Measurements from ENCODE around the gene HOATZ.

The HOATZ gene

GRCh38 chr11:111554532-111554931 lies 40.0 kb downstream of the HOATZ start:
- Histone ChIP-seq H3K4me3 (ENCODE audit: low read depth in 1 of 2, low read length in 2 of 2) (no peak overlapping the region), H3K36me3 (ENCODE audit: control insufficient read depth in 1 of 2, insufficient read depth in 2 of 2, low read length in 2 of 2) (peaks cover 0 to 13% of the 10 kb centered on the region in 2 donors), H3K4me1 (ENCODE audit: control insufficient read depth in 1 of 2, insufficient read depth in 2 of 2, low read length in 2 of 2) (no peaks in the 10 kb centered on the region), H3K27me3 (ENCODE audit: low read depth, low read length) (no peaks in the 10 kb centered on the region), H3K27ac (ENCODE audit: low read length) (no peak overlapping the region), H3K9me3 (ENCODE audit: control insufficient read depth in 1 of 2, low read length in 2 of 2) (peaks cover 0 to 5% of the 10 kb centered on the region in 2 donors)

GRCh38 chr11:111555255-111555654 lies 40.7 kb downstream of the HOATZ start:
- peaks cover 0 to 5% of the 10 kb centered on the region in 2 donors for H3K9me3 ChIP-seq (ENCODE audit: control insufficient read depth in 1 of 2, low read length in 2 of 2)
- no peak overlapping the region for H3K27ac ChIP-seq (ENCODE audit: low read length)
- no peaks in the 10 kb centered on the region for H3K27me3 ChIP-seq (ENCODE audit: low read depth, low read length)
- H3K4me1 ChIP-seq (ENCODE audit: control insufficient read depth in 1 of 2, insufficient read depth in 2 of 2, low read length in 2 of 2): no peaks in the 10 kb centered on the region
- H3K36me3 ChIP-seq (ENCODE audit: control insufficient read depth in 1 of 2, insufficient read depth in 2 of 2, low read length in 2 of 2): peaks cover 0 to 13% of the 10 kb centered on the region in 2 donors
- no peak overlapping the region for H3K4me3 ChIP-seq (ENCODE audit: low read depth in 1 of 2, low read length in 2 of 2)

GRCh38 chr11:111557425-111558111 lies 43.0 kb downstream of the HOATZ start:
- Histone ChIP-seq H3K27me3 (ENCODE audit: low read depth, low read length) (no peaks in the 10 kb centered on the region), H3K27ac (ENCODE audit: low read length) (peak overlapping the region; percentile 39), H3K4me1 (ENCODE audit: control insufficient read depth in 1 of 2, insufficient read depth in 2 of 2, low read length in 2 of 2) (peaks cover 0 to 5% of the 10 kb centered on the region in 2 donors), H3K36me3 (ENCODE audit: control insufficient read depth in 1 of 2, insufficient read depth in 2 of 2, low read length in 2 of 2) (peaks cover 0 to 20% of the 10 kb centered on the region in 2 donors), H3K4me3 (ENCODE audit: low read depth in 1 of 2, low read length in 2 of 2) (no peak overlapping the region), H3K9me3 (ENCODE audit: control insufficient read depth in 1 of 2, low read length in 2 of 2) (peaks cover 0 to 5% of the 10 kb centered on the region in 2 donors)

GRCh38 chr11:111559800-111560464 lies 45.4 kb downstream of the HOATZ start:
- peaks cover 0 to 24% of the 10 kb centered on the region in 2 donors for H3K36me3 ChIP-seq (ENCODE audit: control insufficient read depth in 1 of 2, insufficient read depth in 2 of 2, low read length in 2 of 2)
- no peak overlapping the region for H3K4me3 ChIP-seq (ENCODE audit: low read depth in 1 of 2, low read length in 2 of 2)
- no peak overlapping the region for H3K27ac ChIP-seq (ENCODE audit: low read length)
- peaks cover 0 to 5% of the 10 kb centered on the region in 2 donors for H3K9me3 ChIP-seq (ENCODE audit: control insufficient read depth in 1 of 2, low read length in 2 of 2)
- H3K27me3 ChIP-seq (ENCODE audit: low read depth, low read length): no peaks in the 10 kb centered on the region
- H3K4me1 ChIP-seq (ENCODE audit: control insufficient read depth in 1 of 2, insufficient read depth in 2 of 2, low read length in 2 of 2): peaks cover 0 to 5% of the 10 kb centered on the region in 2 donors

GRCh38 chr11:111560800-111561199 lies 46.2 kb downstream of the HOATZ start:
- Histone ChIP-seq H3K4me3 (ENCODE audit: low read depth in 1 of 2, low read length in 2 of 2) (no peak overlapping the region), H3K36me3 (ENCODE audit: control insufficient read depth in 1 of 2, insufficient read depth in 2 of 2, low read length in 2 of 2) (peaks cover 0 to 20% of the 10 kb centered on the region in 2 donors), H3K27me3 (ENCODE audit: low read depth, low read length) (no peaks in the 10 kb centered on the region), H3K27ac (ENCODE audit: low read length) (no peak overlapping the region), H3K9me3 (ENCODE audit: control insufficient read depth in 1 of 2, low read length in 2 of 2) (peaks cover 0 to 5% of the 10 kb centered on the region in 2 donors), H3K4me1 (ENCODE audit: control insufficient read depth in 1 of 2, insufficient read depth in 2 of 2, low read length in 2 of 2) (peaks cover 0 to 5% of the 10 kb centered on the region in 2 donors)

GRCh38 chr11:111561306-111561705 lies 46.7 kb downstream of the HOATZ start:
- peaks cover 0 to 17% of the 10 kb centered on the region in 2 donors for H3K36me3 ChIP-seq (ENCODE audit: control insufficient read depth in 1 of 2, insufficient read depth in 2 of 2, low read length in 2 of 2)
- no peak overlapping the region for H3K4me3 ChIP-seq (ENCODE audit: low read depth in 1 of 2, low read length in 2 of 2)
- peaks cover 0 to 5% of the 10 kb centered on the region in 2 donors for H3K4me1 ChIP-seq (ENCODE audit: control insufficient read depth in 1 of 2, insufficient read depth in 2 of 2, low read length in 2 of 2)
- peaks cover 0 to under 1% of the 10 kb centered on the region in 2 donors for H3K9me3 ChIP-seq (ENCODE audit: control insufficient read depth in 1 of 2, low read length in 2 of 2)
- no peak overlapping the region for H3K27ac ChIP-seq (ENCODE audit: low read length)
- no peaks in the 10 kb centered on the region for H3K27me3 ChIP-seq (ENCODE audit: low read depth, low read length)

- H3K27ac ChIP-seq (ENCODE audit: low read length): no peak overlapping the region
These were observed 47.3 kb downstream of the HOATZ start for GRCh38 chr11:111561791-111562325.

GRCh38 chr11:111562692-111563389 lies 48.3 kb downstream of the HOATZ start:
- no peak overlapping the region for H3K4me3 ChIP-seq (ENCODE audit: low read depth in 1 of 2, low read length in 2 of 2)
- H3K27me3 ChIP-seq (ENCODE audit: low read depth, low read length): no peaks in the 10 kb centered on the region
- no peak overlapping the region for H3K27ac ChIP-seq (ENCODE audit: low read length)
- peaks cover 0 to 17% of the 10 kb centered on the region in 2 donors for H3K36me3 ChIP-seq (ENCODE audit: control insufficient read depth in 1 of 2, insufficient read depth in 2 of 2, low read length in 2 of 2)
- H3K9me3 ChIP-seq (ENCODE audit: control insufficient read depth in 1 of 2, low read length in 2 of 2): no peaks in the 10 kb centered on the region
- peaks cover 0 to 5% of the 10 kb centered on the region in 2 donors for H3K4me1 ChIP-seq (ENCODE audit: control insufficient read depth in 1 of 2, insufficient read depth in 2 of 2, low read length in 2 of 2)

More at GRCh38 chr11:111561791-111562325, 47.3 kb downstream of the HOATZ start:
- no peak overlapping the region for H3K4me3 ChIP-seq (ENCODE audit: low read depth in 1 of 2, low read length in 2 of 2)
- peaks cover 0 to 5% of the 10 kb centered on the region in 2 donors for H3K4me1 ChIP-seq (ENCODE audit: control insufficient read depth in 1 of 2, insufficient read depth in 2 of 2, low read length in 2 of 2)
- H3K9me3 ChIP-seq (ENCODE audit: control insufficient read depth in 1 of 2, low read length in 2 of 2): no peaks in the 10 kb centered on the region
- H3K27me3 ChIP-seq (ENCODE audit: low read depth, low read length): no peaks in the 10 kb centered on the region
- H3K36me3 ChIP-seq (ENCODE audit: control insufficient read depth in 1 of 2, insufficient read depth in 2 of 2, low read length in 2 of 2): peaks cover 0 to 17% of the 10 kb centered on the region in 2 donors

- H3K36me3 ChIP-seq (ENCODE audit: control insufficient read depth in 1 of 2, insufficient read depth in 2 of 2, low read length in 2 of 2): peaks cover 0 to 17% of the 10 kb centered on the region in 2 donors
- H3K27ac ChIP-seq (ENCODE audit: low read length): no peak overlapping the region
- no peaks in the 10 kb centered on the region for H3K27me3 ChIP-seq (ENCODE audit: low read depth, low read length)
- H3K4me3 ChIP-seq (ENCODE audit: low read depth in 1 of 2, low read length in 2 of 2): no peak overlapping the region
- H3K9me3 ChIP-seq (ENCODE audit: control insufficient read depth in 1 of 2, low read length in 2 of 2): no peaks in the 10 kb centered on the region
- H3K4me1 ChIP-seq (ENCODE audit: control insufficient read depth in 1 of 2, insufficient read depth in 2 of 2, low read length in 2 of 2): peaks cover 0 to 5% of the 10 kb centered on the region in 2 donors
These were observed 50.6 kb downstream of the HOATZ start for GRCh38 chr11:111565114-111565720.

GRCh38 chr11:111566324-111566723 lies 51.7 kb downstream of the HOATZ start:
- H3K27ac ChIP-seq (ENCODE audit: low read length): no peak overlapping the region
- no peaks in the 10 kb centered on the region for H3K9me3 ChIP-seq (ENCODE audit: control insufficient read depth in 1 of 2, low read length in 2 of 2)
- no peak overlapping the region for H3K4me3 ChIP-seq (ENCODE audit: low read depth in 1 of 2, low read length in 2 of 2)
- H3K36me3 ChIP-seq (ENCODE audit: control insufficient read depth in 1 of 2, insufficient read depth in 2 of 2, low read length in 2 of 2): peaks cover 0 to 17% of the 10 kb centered on the region in 2 donors
- H3K4me1 ChIP-seq (ENCODE audit: control insufficient read depth in 1 of 2, insufficient read depth in 2 of 2, low read length in 2 of 2): no peaks in the 10 kb centered on the region
- H3K27me3 ChIP-seq (ENCODE audit: low read depth, low read length): no peaks in the 10 kb centered on the region
